HL-60 (cell line): ENCODE data around the gene ZNF224.

Experiments
- DNase-seq, 2 experiments: peaks; one replicate each; pipeline ENCODE4 v3.0.0-alpha.2; 2010 to 2020; ENCODE audit warnings: low read depth in 1 of 2, low spot score in 1 of 2
- H3K27ac ChIP-seq: fragments of 250-450 bp; sonication (Bioruptor Pico); replicated peaks from 2 replicates; pipeline ENCODE4 v1.5.1; 2020; ENCODE audit warnings: mild to moderate bottlenecking, moderate library complexity
- H3K27me3 ChIP-seq: fragments of 250-450 bp; sonication (Bioruptor Pico); 2 replicates; pipeline ENCODE4 v1.5.1; 2021; ENCODE audit warnings: mild to moderate bottlenecking, moderate library complexity; ENCODE audit not compliant: insufficient read depth, poor library complexity, severe bottlenecking
- H3K4me3 ChIP-seq: replicated peaks from 2 replicates; pipeline ENCODE4 v1.5.1; 2011; ENCODE audit warnings: mild to moderate bottlenecking, control low read depth, low read length; ENCODE audit not compliant: insufficient read depth
- GABPA ChIP-seq: IDR thresholded peaks from 2 replicates; pipeline ENCODE4 v1.6.1; 2012; ENCODE audit warnings: low read depth
- POLR2AphosphoS5 ChIP-seq: IDR thresholded peaks from 2 replicates; pipeline ENCODE4 v1.6.1; 2012; ENCODE audit warnings: low read depth
- SPI1 ChIP-seq: IDR thresholded peaks from 2 replicates; pipeline ENCODE4 v1.6.1; 2012; ENCODE audit warnings: low read depth, mild to moderate bottlenecking, borderline replicate concordance
- TF ChIP-seq, protein P1 (sequence below): IDR thresholded peaks from 2 replicates; pipeline ENCODE4 v1.6.1; 2012; ENCODE audit warnings: low read depth; ENCODE audit not compliant: insufficient replicate concordance
- TF ChIP-seq, protein P2 (sequence below): IDR thresholded peaks from one replicate; pipeline ENCODE4 v1.5.1; 2011; ENCODE audit warnings: low read length, control low read depth, inconsistent platforms; ENCODE audit not compliant: insufficient read depth

The ZNF224 gene

DNA sequence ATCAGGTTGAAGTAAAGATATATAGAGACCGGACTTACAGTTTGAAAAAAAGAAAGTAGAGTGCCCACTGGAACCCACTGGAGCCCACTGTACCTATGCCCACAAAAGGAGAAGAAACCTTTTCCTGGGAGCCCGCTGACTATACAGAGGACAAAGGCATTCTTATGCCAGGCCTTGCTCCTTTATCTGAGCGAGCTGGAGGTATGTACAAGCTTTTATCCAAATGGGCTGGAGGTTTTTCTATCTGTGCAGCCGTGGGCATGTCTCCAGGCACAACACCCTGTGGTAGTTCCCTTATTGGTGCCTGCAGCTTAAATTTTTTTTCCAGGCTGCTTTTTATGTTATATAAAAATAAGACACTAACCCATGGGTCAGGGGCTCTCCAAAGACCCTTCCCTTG is 55.6 kb downstream of the ZNF224 start:
- DNase-seq = no peak
- TF ChIP-seq, protein P1, sequence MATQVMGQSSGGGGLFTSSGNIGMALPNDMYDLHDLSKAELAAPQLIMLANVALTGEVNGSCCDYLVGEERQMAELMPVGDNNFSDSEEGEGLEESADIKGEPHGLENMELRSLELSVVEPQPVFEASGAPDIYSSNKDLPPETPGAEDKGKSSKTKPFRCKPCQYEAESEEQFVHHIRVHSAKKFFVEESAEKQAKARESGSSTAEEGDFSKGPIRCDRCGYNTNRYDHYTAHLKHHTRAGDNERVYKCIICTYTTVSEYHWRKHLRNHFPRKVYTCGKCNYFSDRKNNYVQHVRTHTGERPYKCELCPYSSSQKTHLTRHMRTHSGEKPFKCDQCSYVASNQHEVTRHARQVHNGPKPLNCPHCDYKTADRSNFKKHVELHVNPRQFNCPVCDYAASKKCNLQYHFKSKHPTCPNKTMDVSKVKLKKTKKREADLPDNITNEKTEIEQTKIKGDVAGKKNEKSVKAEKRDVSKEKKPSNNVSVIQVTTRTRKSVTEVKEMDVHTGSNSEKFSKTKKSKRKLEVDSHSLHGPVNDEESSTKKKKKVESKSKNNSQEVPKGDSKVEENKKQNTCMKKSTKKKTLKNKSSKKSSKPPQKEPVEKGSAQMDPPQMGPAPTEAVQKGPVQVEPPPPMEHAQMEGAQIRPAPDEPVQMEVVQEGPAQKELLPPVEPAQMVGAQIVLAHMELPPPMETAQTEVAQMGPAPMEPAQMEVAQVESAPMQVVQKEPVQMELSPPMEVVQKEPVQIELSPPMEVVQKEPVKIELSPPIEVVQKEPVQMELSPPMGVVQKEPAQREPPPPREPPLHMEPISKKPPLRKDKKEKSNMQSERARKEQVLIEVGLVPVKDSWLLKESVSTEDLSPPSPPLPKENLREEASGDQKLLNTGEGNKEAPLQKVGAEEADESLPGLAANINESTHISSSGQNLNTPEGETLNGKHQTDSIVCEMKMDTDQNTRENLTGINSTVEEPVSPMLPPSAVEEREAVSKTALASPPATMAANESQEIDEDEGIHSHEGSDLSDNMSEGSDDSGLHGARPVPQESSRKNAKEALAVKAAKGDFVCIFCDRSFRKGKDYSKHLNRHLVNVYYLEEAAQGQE = no peak
- TF ChIP-seq GABPA (no peak), POLR2AphosphoS5 (no peak), SPI1 (no peak)
- TF ChIP-seq, protein P2, sequence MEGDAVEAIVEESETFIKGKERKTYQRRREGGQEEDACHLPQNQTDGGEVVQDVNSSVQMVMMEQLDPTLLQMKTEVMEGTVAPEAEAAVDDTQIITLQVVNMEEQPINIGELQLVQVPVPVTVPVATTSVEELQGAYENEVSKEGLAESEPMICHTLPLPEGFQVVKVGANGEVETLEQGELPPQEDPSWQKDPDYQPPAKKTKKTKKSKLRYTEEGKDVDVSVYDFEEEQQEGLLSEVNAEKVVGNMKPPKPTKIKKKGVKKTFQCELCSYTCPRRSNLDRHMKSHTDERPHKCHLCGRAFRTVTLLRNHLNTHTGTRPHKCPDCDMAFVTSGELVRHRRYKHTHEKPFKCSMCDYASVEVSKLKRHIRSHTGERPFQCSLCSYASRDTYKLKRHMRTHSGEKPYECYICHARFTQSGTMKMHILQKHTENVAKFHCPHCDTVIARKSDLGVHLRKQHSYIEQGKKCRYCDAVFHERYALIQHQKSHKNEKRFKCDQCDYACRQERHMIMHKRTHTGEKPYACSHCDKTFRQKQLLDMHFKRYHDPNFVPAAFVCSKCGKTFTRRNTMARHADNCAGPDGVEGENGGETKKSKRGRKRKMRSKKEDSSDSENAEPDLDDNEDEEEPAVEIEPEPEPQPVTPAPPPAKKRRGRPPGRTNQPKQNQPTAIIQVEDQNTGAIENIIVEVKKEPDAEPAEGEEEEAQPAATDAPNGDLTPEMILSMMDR = no peak

DNA sequence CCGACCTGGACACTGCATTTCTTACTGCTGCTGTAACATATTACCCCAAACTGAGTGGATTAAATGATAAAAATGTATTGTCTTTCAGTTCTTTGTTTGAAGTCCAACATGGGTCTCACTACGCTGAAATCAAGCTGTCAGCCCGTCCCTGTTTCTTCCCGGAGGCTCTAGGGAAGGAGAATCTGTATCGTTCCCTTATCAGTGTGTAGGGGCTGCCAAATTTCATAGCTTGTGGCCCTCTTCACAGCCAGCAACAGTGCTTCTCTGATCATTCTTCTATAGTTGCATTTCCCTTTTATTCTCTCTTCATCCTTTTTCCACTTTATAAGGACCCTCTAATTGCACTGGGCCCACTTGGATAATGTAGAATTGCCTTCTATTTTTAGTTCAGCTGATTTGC is 57.3 kb downstream of the ZNF224 start:
- H3K27ac ChIP-seq = no peak overlapping the region
- no peak overlapping the region for H3K4me3 ChIP-seq
- TF ChIP-seq SPI1 = no peak
- TF ChIP-seq, protein P1 = no peak
- TF ChIP-seq, protein P2 = no peak
- TF ChIP-seq GABPA = no peak
- TF ChIP-seq POLR2AphosphoS5 = no peak
- no peaks in the 10 kb centered on the region for H3K27me3 ChIP-seq
- no peak for DNase-seq

More for the DNA sequence above, 55.6 kb downstream of the ZNF224 start:
- Histone ChIP-seq H3K27ac (no peak overlapping the region), H3K27me3 (no peaks in the 10 kb centered on the region), H3K4me3 (no peak overlapping the region)

DNA sequence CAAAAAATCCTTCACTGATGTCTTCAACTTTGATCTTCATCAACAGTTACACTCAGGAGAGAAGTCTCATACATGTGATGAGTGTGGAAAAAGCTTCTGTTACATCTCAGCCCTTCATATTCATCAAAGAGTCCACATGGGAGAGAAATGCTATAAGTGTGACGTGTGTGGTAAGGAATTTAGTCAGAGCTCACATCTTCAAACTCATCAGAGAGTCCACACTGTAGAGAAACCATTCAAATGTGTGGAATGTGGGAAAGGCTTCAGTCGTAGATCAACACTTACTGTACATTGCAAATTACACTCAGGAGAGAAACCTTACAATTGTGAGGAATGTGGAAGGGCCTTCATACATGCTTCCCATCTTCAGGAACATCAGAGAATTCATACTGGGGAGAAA is 62.3 kb downstream of the ZNF224 start:
- TF ChIP-seq, protein P2 = no peak
- TF ChIP-seq GABPA = no peak
- TF ChIP-seq SPI1 = no peak
- TF ChIP-seq, protein P1 = no peak
- TF ChIP-seq POLR2AphosphoS5 = no peak
- H3K27me3 ChIP-seq = no peaks in the 10 kb centered on the region
- no peak overlapping the region for H3K27ac ChIP-seq
- no peak overlapping the region for H3K4me3 ChIP-seq
- DNase-seq = no peak
